GM23338 (cell line): ENCODE data around the gene CCR4. TPM values are rescaled to one million over a fixed set of nuclear protein-coding genes. Genes with fewer than 3 reads are reported as not detected.

Source experiments
- ATAC-seq: fragments of 200-7000 bp; cut with Tn5 transposase; 3 replicates; pipeline ENCODE4 v1.9.1; 2020
- DNase-seq: peaks from one replicate; pipeline ENCODE4 v3.0.0-alpha.2; 2015; ENCODE audit warnings: low spot score
- H2AFZ ChIP-seq: fragments of 200-600 bp; sonication (generic); 2 replicates; pipeline ENCODE4 v1.8.0; 2016; ENCODE audit warnings: antibody characterized with exemption, mild to moderate bottlenecking, moderate library complexity
- H3F3A ChIP-seq: fragments of 200-600 bp; sonication (generic); replicated peaks from 2 replicates; pipeline ENCODE4 v1.8.0; 2017; ENCODE audit warnings: antibody characterized with exemption, mixed run types, low read depth
- H3K27ac ChIP-seq: fragments of 200-600 bp; sonication (generic); 2 replicates; pipeline ENCODE4 v1.6.1; 2016; ENCODE audit warnings: low read depth
- H3K27me3 ChIP-seq: fragments of 200-600 bp; sonication (generic); 2 replicates; pipeline ENCODE4 v1.8.0; 2016; ENCODE audit warnings: mild to moderate bottlenecking, mixed run types, moderate library complexity; ENCODE audit not compliant: insufficient read depth
- H3K36me3 ChIP-seq: fragments of 200-600 bp; sonication (generic); 2 replicates; pipeline ENCODE4 v1.8.0; 2016; ENCODE audit warnings: mild to moderate bottlenecking; ENCODE audit not compliant: insufficient read depth
- H3K4me1 ChIP-seq: fragments of 200-600 bp; sonication (generic); 2 replicates; pipeline ENCODE4 v1.8.0; 2016; ENCODE audit warnings: mild to moderate bottlenecking, moderate library complexity; ENCODE audit not compliant: insufficient read depth
- H3K4me2 ChIP-seq: fragments of 200-600 bp; sonication (generic); 2 replicates; pipeline ENCODE4 v1.7.1; 2017; ENCODE audit warnings: mixed run types
- H3K4me3 ChIP-seq: fragments of 200-600 bp; sonication (generic); 2 replicates; pipeline ENCODE4 v1.6.1; 2016; ENCODE audit warnings: mixed run types
- H3K79me2 ChIP-seq: fragments of 200-600 bp; sonication (generic); replicated peaks from 2 replicates; pipeline ENCODE4 v1.8.0; 2017; ENCODE audit warnings: mild to moderate bottlenecking; ENCODE audit not compliant: insufficient read depth
- H3K9me2 ChIP-seq: fragments of 200-600 bp; sonication (generic); 2 replicates; pipeline ENCODE4 v1.8.0; 2017; ENCODE audit not compliant: insufficient read depth
- H4K20me1 ChIP-seq: fragments of 200-600 bp; sonication (generic); replicated peaks from 2 replicates; pipeline ENCODE4 v1.8.0; 2017; ENCODE audit warnings: mild to moderate bottlenecking; ENCODE audit not compliant: insufficient read depth
- H3K27ac Mint-ChIP-seq: 2 replicates; pipeline ENCODE4 v1.8.0; 2020; ENCODE audit warnings: inconsistent platforms, mild to moderate bottlenecking, moderate library complexity, mixed read lengths
- H3K27me3 Mint-ChIP-seq: 3 replicates; pipeline ENCODE4 v1.8.0; 2022; ENCODE audit warnings: low read depth, mild to moderate bottlenecking, moderate library complexity, mixed read lengths, inconsistent platforms; ENCODE audit not compliant: insufficient read depth, poor library complexity
- H3K36me3 Mint-ChIP-seq: 3 replicates; pipeline ENCODE4 v1.8.0; 2021; ENCODE audit warnings: low read depth, mild to moderate bottlenecking, inconsistent platforms, moderate library complexity, mixed read lengths
- H3K4me1 Mint-ChIP-seq: 3 replicates; pipeline ENCODE4 v1.8.0; 2020; ENCODE audit warnings: mild to moderate bottlenecking, inconsistent platforms, mixed read lengths
- H3K4me3 Mint-ChIP-seq: 3 replicates; pipeline ENCODE4 v1.8.0; 2021; ENCODE audit warnings: moderate library complexity, mild to moderate bottlenecking, inconsistent platforms, mixed read lengths
- H3K9me3 Mint-ChIP-seq: 3 replicates; pipeline ENCODE4 v1.8.0; 2020; ENCODE audit warnings: moderate library complexity, mild to moderate bottlenecking, inconsistent platforms, mixed read lengths
- ETS1 ChIP-seq: IDR thresholded peaks from 2 replicates; pipeline ENCODE4 v1.6.1; 2016; ENCODE audit warnings: antibody characterized with exemption
- EZH2 ChIP-seq: fragments of 200-600 bp; sonication (generic); IDR thresholded peaks from one replicate; pipeline ENCODE4 v1.8.0; 2017; ENCODE audit warnings: antibody characterized with exemption, mild to moderate bottlenecking, low read depth; ENCODE audit not compliant: unreplicated experiment
- EZH2phosphoT487 ChIP-seq: fragments of 200-600 bp; sonication (generic); IDR thresholded peaks from one replicate; pipeline ENCODE4 v1.8.1; 2018; ENCODE audit warnings: antibody characterized with exemption; ENCODE audit not compliant: unreplicated experiment
- NANOG ChIP-seq: IDR thresholded peaks from 2 replicates; pipeline ENCODE4 v1.6.1; 2016; ENCODE audit warnings: antibody characterized with exemption, borderline replicate concordance
- POLR2AphosphoS5 ChIP-seq: IDR thresholded peaks from 2 replicates; pipeline ENCODE4 v1.6.1; 2016; ENCODE audit warnings: antibody characterized with exemption, low read depth
- polyA plus RNA-seq: library from polyadenylated mRNA; unstranded; fragments of >200 nt; fragmentation: Nextera tagmentation; extraction: Ambion mirVana; gene quantifications from 2 replicates; pipeline ENCODE4 v1.2.1, GENCODE V29; 2016
- total RNA-seq: library from RNA; depleted of rRNA; stranded (reverse); fragments of >200 nt; shearing (Covaris generic); gene quantifications from 2 replicates; pipeline ENCODE4 v1.2.3, GENCODE V29; 2014
- TF ChIP-seq, protein P1 (sequence below), 2 experiments: fragments of 200-600 bp in 1 of 2; sonication (generic) in 1 of 2; conservative IDR thresholded peaks; 2 replicates each; pipeline versions ENCODE4 v1.5.1 to v1.6.1; 2016 to 2017; ENCODE audit warnings: antibody characterized with exemption in 2 of 2, low read depth in 2 of 2, mild to moderate bottlenecking in 2 of 2, moderate library complexity in 1 of 2

CCR4 gene
- total and polyA plus RNA-seq, 2 experiments from 2014 or later, result 0.10 to 0.35 TPM

DNA sequence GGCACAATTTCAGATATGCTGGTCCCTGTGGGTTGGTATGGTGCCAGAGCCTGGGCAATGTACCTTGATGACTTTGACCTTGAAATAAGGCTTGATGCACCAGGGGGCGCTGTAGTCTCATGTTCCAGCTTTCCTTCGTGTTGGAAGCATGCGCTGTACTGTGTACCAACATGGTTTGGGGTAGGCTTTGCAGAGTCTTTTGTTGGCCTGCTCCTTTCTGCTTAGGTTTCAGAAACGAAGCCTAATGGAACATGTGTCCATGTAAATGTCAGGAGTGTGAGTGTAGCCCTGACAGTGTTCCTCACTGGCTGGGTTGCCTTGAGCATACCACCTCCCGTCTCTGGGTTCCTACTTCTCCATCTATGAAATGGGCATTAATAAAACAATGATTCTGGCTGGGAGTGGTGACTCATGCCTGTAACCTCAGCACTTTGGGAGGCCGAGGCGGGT is 3.6 kb upstream of the CCR4 start:
- Mint-ChIP-seq H3K4me1 (no peaks in the 10 kb centered on the region), H3K4me3 (no peak overlapping the region), H3K27ac (no peak overlapping the region), H3K27me3 (no peaks in the 10 kb centered on the region), H3K9me3 (no peaks in the 10 kb centered on the region), H3K36me3 (no peaks in the 10 kb centered on the region)
- peaks cover 6% of the 10 kb centered on the region for H3F3A ChIP-seq
- no peak overlapping the region for H2AFZ ChIP-seq
- H3K4me1 ChIP-seq, result no peaks in the 10 kb centered on the region
- H3K4me3 ChIP-seq, result no peak overlapping the region
- H3K27me3 ChIP-seq, result no peaks in the 10 kb centered on the region
- no peaks in the 10 kb centered on the region for H3K79me2 ChIP-seq
- DNase-seq (peak; percentile 96), ATAC-seq (peak; percentile 99)
- H3K9me2 ChIP-seq, result no peaks in the 10 kb centered on the region
- H3K4me2 ChIP-seq, result no peak overlapping the region
- H3K36me3 ChIP-seq, result no peaks in the 10 kb centered on the region
- no peaks in the 10 kb centered on the region; the same call in 1 of the 2 replicates for H4K20me1 ChIP-seq
- no peak overlapping the region for H3K27ac ChIP-seq
- TF ChIP-seq EZH2phosphoT487 (no peak), EZH2 (no peak), NANOG (no peak)
- TF ChIP-seq, protein P1, sequence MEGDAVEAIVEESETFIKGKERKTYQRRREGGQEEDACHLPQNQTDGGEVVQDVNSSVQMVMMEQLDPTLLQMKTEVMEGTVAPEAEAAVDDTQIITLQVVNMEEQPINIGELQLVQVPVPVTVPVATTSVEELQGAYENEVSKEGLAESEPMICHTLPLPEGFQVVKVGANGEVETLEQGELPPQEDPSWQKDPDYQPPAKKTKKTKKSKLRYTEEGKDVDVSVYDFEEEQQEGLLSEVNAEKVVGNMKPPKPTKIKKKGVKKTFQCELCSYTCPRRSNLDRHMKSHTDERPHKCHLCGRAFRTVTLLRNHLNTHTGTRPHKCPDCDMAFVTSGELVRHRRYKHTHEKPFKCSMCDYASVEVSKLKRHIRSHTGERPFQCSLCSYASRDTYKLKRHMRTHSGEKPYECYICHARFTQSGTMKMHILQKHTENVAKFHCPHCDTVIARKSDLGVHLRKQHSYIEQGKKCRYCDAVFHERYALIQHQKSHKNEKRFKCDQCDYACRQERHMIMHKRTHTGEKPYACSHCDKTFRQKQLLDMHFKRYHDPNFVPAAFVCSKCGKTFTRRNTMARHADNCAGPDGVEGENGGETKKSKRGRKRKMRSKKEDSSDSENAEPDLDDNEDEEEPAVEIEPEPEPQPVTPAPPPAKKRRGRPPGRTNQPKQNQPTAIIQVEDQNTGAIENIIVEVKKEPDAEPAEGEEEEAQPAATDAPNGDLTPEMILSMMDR (conservative IDR thresholded peaks at IDR 0.05; ENCODE audit: low read depth in 2 of 2), result peak; percentile 90 to 99

DNA sequence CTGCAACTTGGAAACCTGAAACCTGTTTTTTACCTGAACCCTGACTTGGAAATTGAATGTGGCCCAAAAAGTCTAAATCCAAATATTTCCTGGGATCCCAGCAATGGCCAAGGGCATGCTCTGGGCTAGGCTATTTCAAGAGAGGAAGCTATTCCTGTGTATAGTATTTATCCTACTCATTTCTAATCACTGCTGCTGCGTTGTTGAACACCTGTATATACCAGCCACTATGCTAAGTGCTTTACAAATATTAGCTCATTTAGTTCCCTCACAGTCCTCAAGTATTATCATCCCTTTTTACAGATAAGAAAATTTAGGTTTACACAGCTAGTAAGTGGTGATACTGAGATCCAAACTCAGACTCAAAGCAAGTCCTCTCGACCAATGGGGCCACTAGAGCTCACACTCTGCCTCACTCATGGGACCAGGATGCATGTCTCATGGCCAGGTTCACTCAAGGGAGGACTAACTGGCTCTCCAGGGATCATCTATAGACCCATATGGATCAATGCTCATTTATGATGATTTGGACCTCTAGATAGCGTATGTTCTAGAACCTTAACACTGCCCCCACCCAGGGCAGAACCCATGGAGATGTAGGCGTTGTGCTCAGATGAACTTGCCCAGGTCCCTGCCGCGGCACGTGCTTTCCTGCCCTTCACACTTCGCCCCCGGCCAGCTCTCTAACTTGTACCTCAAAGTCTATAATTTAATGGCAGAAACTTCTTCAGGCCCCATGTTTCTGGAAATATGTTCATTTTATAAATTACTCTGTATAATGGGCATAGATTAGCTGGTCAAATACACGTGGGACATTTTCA is 2.6 kb upstream of the CCR4 start:
- H3K27ac Mint-ChIP-seq, result no peak overlapping the region
- ATAC-seq (no peak), DNase-seq (no peak)
- no peaks in the 10 kb centered on the region for H3K4me1 Mint-ChIP-seq
- no peaks in the 10 kb centered on the region for H3K79me2 ChIP-seq
- H3K4me1 ChIP-seq, result no peaks in the 10 kb centered on the region
- H3F3A ChIP-seq, result peaks cover 6% of the 10 kb centered on the region
- no peak overlapping the region for H3K4me3 Mint-ChIP-seq
- H3K4me2 ChIP-seq, result no peak overlapping the region
- no peaks in the 10 kb centered on the region; the same call in 1 of the 2 replicates for H4K20me1 ChIP-seq
- no peaks in the 10 kb centered on the region for H3K36me3 Mint-ChIP-seq
- no peak overlapping the region for H2AFZ ChIP-seq
- no peak for TF ChIP-seq EZH2phosphoT487
- TF ChIP-seq ETS1, result no peak
- TF ChIP-seq POLR2AphosphoS5, result no peak
- TF ChIP-seq, protein P1 (conservative IDR thresholded peaks at IDR 0.05; ENCODE audit: low read depth in 2 of 2), result no peak
- no peaks in the 10 kb centered on the region for H3K9me3 Mint-ChIP-seq
- no peaks in the 10 kb centered on the region for H3K9me2 ChIP-seq
- H3K27me3 Mint-ChIP-seq, result no peaks in the 10 kb centered on the region
- no peak overlapping the region for H3K4me3 ChIP-seq
- no peaks in the 10 kb centered on the region for H3K36me3 ChIP-seq
- no peak overlapping the region for H3K27ac ChIP-seq
- no peaks in the 10 kb centered on the region for H3K27me3 ChIP-seq
